Activated CD4-positive, alpha-beta T cell treated with anti-CD3 and anti-CD28 coated beads for 1 hour (primary cell): ENCODE data around the gene PXDN.
"Not testable (repeated sequence)": the region's sequence is repeated elsewhere in the genome, so short reads cannot be mapped to it uniquely, and the experiment has no call there.

Experiments
- DNase-seq: peaks from one replicate; pipeline ENCODE4 v3.0.0-alpha.2; 2020

PXDN gene

DNA sequence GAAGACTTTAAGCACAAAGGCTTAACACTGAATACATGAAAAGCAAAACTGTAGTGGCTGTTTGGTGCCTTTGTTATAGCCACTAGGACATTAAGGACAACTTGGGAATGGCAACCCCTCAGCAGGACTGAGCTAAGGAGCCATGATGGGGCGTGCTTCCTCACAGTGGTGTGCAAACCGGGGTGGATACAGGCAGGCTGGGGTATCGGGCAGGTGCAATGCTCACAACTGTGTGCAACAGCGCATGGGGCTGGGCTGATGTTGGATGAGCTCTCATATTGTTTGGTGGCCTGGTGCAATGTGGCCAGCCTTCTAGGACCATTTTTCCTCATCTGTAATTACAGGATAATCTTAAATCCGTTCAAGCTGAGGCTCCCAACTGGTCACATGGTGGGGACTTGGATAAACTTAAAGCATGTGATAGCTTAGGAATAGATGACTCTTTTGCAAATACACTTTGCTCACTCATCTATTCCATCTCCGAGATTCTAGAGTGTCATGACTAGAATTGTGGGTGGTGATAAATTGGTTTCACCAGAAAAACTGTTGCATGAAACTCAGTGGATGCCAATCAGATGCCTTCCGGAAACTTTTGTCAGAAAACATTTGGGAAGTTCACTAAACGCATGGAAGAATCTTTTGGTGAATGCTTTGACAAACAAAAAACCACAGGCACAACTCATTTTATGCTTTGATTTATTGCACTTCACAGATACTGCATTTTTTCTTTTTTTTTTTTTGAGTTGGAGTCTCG lies 116.5 kb downstream of the PXDN start:
- DNase-seq, result no peak

DNA sequence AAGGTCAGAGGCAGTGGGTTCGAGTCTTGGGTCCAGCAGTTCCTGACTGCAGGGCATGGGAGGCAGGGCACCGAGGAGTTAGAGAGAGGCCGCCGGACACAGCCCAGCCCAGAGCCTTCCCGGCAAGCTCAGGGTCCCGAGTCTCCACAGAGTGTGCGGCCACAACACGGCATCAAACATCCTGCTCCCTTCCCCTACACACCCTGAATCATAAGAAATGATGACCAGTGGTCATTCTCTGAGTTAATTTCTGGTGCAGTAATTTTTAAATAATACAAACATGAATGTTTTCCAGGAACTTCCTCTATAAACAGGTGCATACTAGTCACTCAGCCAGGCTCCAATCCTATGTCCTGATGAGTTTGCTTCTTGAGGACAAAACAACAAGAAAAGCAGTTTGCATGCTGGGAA lies 118.0 kb downstream of the PXDN start:
- DNase-seq, result no peak

DNA sequence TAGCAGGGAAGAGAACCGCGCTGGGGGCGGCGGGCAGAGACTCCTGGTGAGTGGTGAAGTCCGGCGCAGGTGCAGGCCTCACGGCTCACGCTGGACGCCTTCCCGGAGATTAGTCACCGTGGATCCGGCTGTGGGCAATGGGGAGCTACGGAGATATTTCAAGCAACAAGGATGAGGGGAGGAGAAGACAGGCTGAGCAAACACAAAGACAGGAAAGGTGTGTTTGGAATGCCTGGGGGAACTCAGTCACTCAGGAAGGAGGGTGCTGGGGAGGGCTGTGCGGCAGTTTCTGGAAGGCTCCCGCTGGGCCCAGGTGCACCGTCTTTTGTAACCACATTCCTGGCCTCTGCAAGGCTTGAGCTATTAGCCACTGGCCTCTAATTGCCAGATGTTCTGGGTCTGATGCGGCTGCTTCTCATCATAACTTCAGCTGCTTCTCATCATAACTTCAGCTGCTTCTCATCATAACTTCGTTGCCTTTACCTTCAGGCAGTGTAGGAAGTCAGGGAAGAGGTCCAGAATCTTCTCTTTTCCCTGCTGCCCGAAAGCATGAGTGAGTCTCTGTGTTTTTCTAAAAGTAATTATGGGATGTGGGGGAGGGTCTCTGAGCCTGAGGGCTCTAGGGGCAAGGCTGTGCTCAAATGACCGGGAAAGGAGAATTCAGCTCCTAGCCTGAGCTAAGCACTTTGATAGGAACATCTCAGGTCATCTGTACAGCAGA lies 118.9 kb downstream of the PXDN start:
- no peak for DNase-seq

DNA sequence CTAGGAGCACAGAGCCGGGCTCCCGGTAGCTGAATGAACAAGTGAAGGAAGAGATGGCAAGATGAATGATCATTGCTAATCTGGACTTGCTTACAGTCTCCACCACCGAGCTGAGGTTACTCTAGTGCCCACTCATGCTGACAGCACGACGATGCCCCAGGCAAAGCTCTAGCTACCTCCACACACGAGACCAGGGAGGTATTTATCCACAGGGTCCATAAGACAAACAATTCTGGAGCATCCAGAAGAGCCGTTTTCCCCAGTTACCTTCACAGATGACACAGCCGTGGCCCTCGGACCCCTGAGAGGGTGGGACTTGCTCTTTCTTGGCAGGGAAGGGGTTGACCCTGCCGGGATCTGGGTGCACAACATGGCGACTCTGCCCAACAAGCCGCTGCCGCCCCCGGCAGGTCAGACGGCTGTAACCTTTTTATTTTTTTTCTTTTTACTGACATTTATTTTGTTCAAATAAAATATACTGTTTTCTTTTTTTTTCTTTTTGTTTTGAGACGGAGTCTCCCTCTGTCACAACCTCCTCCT lies 120.3 kb downstream of the PXDN start:
- no peak for DNase-seq

DNA sequence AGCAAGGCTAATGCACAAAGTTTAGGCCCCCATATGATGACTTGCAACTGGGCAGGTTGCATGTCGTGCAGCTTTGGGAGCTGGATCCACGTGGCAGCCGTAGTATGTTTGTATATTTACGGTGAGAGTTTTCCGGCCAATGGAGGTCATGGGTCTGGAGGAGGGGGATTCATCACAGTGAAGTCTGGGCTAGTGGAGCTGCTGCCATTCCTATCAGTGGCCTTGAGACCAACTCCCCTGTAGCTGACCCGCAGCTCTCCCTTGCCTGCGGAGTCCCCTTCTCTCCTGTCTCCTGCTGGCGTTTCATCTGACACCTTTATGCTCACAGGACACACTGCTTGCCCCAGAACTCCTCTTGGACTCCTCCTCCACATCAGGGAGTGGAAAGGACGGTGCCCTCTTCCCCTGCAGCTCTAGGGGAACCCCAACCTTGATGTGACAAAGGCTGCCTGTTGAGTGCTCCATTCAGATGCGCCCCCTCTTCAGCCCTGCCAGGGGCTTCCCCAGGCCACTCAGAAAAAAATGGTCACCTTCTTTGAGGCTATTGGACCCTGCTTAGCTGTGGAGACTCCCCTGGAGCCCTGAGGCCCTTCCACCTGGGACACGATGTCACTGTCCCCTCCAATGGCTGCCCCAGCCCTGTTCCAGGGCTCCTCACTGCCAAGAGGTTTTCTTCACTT lies 121.7 kb downstream of the PXDN start:
- DNase-seq, result no peak

DNA sequence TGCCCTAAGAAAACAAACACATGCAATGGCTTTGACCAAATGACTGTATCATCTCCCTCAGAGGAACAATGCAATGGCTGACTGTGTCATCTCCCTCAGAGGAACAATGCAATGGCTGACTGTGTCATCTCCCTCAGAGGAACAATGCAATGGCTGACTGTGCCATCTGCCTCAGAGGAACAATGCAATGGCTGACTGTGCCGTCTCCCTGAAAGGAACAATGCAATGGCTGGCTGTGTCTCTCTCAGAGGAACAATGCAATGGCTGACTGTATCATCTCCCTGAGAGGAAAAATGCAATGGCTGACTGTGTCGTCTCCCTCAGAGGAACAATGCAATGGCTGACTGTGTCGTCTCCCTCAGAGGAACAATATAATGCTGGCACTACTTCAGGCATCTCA lies 122.3 kb downstream of the PXDN start:
- not testable (repeated sequence) for DNase-seq

DNA sequence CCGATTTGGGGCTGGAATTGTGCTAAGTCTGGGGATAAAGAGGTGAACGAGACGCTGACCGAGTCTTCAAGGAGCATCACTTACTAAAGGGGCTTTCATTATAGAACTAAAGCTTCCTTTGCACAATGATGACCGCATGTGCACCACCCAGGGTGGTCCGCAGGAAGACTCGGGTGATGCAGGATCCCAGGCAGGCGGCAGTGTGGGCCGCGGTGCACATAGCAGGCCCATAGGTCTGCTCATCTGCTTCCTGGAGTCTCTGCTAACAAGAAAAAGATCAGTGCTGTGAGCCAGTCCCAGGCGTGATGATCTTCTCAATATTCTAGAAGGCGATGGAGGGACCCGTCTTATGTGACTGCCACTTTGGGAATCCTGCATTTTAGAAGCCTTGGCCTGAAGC lies 122.8 kb downstream of the PXDN start:
- no peak for DNase-seq

DNA sequence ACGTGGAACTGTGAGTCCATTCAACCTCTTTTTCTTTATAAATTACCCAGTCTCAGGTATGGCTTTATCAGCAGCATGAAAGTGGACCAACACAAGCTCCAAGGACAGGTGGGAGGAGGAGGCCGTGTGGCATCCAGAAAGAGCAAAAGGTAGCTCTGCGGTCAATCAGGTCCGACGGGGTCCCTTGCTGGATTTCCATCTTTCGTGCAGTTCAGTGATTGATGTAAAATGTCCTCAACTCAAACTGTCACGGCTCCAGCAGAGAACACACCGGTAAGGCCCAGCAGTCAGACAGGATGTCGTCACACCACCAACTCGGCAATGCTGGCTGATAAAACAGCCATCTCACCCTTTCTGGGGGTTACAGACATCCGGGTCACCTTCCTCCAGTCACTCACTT lies 123.3 kb downstream of the PXDN start:
- DNase-seq, result no peak

DNA sequence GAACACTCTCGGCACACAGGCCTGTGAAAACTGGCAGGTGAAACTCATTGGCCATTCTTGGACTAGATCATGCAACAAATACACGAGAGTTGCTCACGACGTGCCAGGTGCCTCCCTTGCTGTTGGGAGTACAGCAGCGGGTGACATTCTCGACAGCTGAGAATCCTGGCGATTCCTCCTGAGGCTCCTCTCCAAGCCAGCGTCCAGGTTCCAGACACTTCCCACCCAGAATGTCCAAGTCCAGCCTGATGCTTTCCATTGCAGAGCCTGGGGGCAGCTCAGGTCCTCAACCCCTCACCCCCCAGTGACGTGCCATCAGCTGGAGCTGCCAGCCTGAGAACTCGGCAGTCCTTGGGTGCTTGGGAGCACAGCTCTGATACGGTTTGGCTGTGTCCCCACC lies 124.2 kb downstream of the PXDN start:
- DNase-seq, result no peak

DNA sequence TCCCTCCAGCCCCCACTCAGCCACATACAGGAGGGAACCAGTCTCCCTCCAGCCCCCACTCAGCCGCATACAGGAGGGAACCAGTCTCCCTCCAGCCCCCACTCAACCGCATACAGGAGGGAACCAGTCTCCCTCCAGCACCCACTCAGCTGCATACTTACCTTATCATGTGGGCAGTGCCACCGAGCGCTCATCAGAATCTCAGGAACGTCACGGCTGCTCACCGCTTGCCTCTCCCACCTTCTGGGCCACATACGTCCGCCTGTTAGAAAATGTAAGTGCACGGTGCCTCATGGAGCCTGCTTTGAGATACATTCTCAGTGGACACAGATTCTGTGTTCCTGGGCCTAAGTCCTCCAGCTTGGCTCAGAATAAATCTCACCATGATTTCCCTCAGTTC lies 124.8 kb downstream of the PXDN start:
- no peak for DNase-seq

DNA sequence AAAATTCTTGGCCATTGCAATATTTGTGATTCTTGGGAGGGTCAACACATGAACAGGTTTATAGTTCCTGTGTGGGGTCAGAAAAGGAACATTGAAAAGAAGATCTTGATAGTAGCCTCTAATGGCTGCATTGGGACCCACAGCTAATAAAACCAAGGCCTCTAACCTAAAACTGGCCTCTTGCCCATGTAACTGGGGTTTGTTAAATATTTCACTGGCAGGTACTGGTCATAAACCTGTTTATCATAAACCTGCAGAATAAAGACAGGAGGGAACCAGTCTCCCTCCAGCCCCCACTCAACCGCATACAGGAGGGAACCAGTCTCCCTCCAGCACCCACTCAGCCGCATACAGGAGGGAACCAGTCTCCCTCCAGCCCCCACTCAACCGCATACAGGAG lies 125.3 kb downstream of the PXDN start:
- DNase-seq, result no peak

DNA sequence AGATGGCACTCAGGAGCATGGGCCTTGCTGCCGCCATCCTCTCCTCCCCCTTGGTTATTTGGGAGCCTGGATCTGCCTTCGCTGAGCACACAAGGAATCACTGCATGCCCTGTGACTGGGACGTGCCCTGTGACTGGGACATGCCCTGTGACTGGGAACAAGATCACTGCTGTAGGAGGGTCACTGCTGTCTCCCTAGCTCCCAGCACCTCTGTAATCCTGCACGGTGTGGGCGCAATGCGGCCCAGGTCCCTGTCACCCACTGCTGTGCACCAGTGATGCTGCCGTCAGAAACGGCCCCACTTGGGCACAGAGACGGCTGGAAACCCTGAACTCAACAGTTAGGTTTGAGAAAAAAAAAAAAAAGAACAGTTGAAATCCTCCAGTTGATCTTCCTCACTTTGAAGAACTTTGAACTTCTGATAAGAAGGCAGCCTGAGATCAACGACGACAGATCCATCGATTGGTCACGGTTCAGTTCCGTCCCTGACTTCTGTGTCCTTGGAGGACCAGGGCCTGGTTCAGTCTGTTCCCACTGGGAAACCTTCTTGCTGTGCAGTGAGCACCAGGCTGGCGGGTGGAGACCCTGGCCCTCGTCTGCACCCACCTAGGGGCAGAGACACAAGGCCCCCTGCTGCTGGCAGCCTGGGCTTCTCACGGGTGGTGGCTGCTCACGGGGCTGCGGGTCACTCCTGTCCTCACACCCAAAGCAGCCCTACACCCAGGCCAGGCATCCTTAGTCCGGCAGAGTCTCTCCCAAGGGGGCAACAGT lies 125.9 kb downstream of the PXDN start:
- DNase-seq, result no peak

DNA sequence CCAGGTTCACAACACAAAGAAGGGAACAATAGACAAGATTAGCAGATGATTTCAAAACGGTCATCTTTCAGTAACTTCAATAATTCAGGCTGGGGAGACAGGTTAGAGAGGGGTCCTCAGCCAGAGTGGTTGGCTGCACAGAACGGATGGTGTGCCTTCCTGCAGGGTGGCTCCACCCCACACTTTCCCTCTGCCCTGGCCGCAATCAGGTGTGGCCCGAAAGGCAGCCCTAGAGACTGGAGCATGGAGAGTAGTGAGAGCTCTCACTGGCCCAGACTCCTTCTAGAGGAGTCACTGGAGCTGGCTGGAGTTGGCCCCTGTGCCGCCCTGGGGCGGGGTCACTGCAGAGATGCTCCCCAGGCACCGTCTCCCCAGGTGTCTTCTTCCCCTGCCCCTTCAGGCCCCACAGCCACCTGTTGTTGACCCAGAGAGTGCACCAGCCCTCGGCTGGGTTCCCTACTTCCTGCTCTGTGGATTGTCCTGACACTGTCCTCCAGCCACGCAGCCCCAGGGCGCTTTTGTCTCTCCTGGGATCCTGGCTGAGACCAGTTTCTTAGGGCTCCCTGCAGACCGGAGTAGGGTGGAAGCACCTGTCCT lies 126.8 kb downstream of the PXDN start:
- no peak for DNase-seq

DNA sequence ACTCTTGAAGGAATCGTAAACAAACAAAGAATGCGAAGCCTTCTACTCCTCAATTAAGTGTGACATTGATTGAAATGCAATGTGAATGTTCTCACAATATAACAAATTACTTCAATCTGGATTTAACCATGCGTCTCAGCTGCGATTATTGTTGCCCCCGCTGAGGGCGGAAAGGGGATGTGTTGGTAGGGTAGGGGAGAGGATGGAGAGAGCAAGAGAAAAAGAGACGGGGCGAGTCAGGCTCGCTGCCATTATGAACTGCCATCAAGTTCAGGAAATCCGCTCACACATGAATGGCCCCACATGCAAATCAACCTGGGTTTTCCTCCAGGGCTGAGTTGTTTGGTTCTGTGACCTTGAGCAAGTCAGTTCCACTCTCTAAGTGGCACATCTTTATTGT lies 129.8 kb downstream of the PXDN start:
- DNase-seq, result no peak

DNA sequence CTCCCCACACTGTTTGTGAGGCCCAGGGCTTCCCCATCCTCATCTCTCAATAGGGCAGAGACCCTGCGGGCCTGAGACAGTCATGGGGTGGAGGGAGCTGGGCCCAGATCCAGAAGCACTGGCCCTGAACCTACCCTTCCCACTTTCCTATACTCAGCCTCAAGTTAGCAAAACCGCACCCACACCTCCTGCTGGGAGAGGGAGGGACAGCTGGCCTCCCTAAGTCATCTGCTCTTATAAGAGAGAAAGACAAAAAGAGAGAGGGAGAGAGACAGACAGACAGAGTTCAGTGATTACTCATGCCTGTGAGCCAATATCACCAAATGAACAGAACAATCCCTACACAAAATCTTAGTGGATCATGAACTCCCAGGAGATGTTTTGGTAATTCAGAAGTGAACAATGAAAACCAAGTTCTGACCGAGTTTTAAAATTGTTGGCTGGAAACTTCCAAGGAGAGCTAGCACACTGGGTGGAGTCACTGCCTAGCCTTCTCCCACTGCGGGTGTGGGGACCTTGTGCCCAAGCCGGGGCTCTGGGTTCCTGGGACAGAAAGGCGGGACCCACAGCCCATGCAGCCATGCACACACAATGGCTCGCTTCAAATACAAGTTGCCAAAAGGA lies 130.5 kb downstream of the PXDN start:
- DNase-seq, result no peak

DNA sequence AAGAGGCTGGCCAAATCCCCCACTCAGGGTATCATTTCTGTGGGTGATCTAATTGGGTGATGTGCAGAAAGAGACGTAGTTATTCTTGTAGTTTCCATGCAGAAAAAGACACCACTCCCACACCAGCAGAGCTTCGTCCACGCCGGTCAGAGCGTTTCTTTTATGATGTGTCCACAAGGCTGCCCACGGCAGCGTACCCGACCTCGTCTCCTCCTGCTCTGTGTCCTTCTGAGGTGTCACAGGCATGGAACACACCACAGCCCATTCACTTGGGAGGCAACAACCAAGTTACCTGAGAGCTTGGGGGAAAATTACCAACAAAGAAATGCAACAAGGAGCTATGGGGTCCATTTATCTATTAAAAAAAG lies 131.3 kb downstream of the PXDN start:
- DNase-seq, result no peak

DNA sequence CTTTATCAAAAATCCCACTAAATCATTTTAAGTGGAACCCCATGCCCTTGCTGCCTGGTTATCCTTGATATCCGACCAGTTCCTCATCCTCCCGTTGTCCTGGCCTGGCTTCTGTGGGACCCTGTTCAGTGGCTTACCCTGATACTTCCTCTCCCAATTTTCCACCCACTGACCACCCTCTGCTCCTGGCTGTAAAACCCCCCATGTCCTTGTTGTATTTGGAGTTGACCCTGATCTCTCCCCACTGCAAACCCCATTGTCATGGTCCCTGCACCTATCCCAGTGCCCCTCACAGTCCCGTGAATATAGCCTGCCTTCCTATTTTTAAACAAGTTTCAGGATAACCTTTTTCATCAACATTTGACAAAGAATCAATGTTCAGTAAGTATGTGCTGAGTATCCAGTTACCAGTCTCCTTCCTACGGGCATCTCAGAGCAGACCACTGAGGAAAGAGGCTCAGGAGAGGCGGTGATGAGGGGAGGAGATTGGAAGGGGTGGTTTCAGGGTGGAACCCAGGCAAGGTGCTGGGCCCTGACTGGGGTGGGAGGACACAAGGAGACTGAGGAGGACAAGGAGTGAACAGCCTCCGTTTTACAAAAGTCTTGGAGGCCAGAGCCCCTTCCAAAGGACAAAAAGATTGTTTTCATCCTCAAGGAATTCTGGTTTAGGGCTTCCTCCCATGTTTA lies 131.8 kb downstream of the PXDN start:
- no peak for DNase-seq

DNA sequence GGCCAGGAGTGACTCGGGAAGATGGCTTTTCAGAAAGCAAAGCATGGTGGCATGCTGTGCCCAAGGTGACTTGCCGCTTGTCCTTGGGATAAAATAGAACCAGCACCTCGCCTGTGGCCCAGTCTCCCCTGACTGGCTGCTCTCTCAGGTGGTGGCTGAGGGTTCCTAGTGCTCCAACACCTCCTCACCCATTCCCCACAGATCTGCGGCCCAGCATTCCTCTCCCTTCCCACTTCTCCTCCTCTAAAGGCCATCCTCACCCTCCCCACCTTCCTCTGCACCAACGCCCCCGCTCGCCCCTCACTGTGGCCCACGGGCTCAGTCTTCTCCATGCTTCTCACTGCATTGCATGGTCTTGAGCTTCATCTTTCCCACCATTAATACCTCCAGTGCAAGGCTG lies 132.4 kb downstream of the PXDN start:
- DNase-seq, result no peak

DNA sequence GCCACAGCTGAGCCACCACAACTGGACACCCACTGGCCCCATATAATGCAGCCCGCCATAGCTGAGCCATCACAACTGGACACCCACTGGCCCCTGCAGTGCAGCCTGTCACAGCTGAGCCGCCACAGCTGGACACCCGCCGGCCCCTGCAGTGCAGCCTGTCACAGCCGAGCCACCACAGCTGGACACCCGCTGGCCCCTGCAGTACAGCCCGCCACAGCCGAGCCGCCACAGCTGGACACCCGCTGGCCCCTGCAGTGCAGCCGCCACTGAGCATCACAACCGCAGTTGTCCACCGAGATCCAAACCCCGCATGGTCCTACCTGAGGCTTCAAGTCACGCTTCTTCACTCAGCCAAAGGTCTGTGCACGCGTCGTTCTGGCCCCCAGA lies 134.2 kb downstream of the PXDN start:
- no peak for DNase-seq

DNA sequence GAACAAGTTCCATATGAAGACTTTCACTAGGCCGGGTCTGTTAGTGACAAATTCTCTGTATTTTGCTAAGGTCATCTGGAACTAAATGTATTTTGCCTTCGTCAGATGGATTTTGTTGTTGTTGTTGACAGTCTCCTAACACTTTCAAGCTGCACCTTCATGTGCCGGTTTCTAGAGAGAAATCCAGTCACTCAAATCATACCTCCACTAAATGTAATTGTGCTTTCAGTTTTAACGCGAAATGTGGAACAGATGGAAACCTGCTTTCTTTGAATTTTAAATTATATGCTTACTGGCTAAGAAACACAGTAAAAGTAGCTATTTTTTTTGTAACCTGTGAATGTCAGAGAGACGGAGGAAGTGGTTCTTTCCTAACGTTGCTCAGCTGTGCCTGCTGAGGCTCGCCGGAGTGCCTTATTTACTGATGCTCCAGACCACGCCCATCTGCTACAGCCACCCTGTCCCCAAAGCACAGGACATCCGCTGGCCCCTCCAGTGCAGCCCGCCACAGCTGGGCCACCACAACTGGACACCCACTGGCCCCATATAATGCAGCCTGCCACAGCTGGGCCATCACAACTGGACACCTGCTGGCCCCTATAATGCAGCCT lies 134.7 kb downstream of the PXDN start:
- no peak for DNase-seq

DNA sequence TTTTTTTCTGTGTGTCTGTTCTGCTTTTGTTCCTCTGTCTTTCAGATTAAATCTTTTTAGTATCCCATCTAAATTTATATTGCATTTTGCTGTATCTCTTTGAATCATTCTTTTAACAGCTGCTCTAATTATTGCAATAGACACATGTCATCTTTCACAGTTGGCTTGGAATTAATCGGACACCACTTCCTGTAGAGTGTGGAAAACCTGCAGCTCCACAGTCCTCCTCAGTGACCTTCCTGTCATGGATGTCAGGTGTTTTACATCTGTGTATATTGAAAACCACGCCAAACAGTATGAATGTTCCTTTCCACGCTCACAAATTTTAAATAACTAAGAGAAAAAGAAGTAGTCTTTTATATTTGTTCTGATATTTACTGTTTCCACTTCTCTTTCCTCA lies 135.3 kb downstream of the PXDN start:
- DNase-seq, result no peak
